Measurements from ENCODE around the gene RNF19B. TPM values are rescaled to one million over a fixed set of nuclear protein-coding genes. Genes with fewer than 3 reads are reported as not detected.

The RNF19B gene
- total RNA-seq, 2 experiments from 2014 or later, result 14.0 to 15.8 TPM

GRCh38 chr1:32991386-32991785 is 26.8 kb upstream of the RNF19B start:
- POLR2A ChIA-PET, result interaction anchor here (2.4 kb wide), 1 partner anchor 10 kb away, joined by 12 read pairs; no protein-coding TSS in a partner anchor
- Mint-ChIP-seq H3K9me3 (ENCODE audit: insufficient read depth) (no peaks in the 10 kb centered on the region), H3K27me3 (ENCODE audit: low read depth) (no peaks in the 10 kb centered on the region), H3K4me1 (ENCODE audit: low read depth) (peaks cover 54% of the 10 kb centered on the region), H3K27ac (peak overlapping the region; percentile 70), H3K4me3 (no peak overlapping the region), H3K36me3 (ENCODE audit: low read depth) (peaks cover 2% of the 10 kb centered on the region)
- DNase-seq, result no peak
- ATAC-seq, result no peak
- CTCF ChIA-PET, result interaction anchor here (0.5 kb wide), 1 partner anchor 29 kb away, joined by 3 read pairs; no protein-coding TSS in a partner anchor

- peaks cover 2% of the 10 kb centered on the region for H3K36me3 Mint-ChIP-seq (ENCODE audit: low read depth)
- no peak overlapping the region for H3K4me3 Mint-ChIP-seq
- H3K27me3 Mint-ChIP-seq (ENCODE audit: low read depth), result no peaks in the 10 kb centered on the region
- peaks cover 57% of the 10 kb centered on the region for H3K4me1 Mint-ChIP-seq (ENCODE audit: low read depth)
- ATAC-seq (no peak), DNase-seq (no peak)
- ChIA-PET CTCF (interaction anchor here (0.5 kb wide), 1 partner anchor 29 kb away, joined by 3 read pairs; no protein-coding TSS in a partner anchor), POLR2A (interaction anchor here (2.4 kb wide), 1 partner anchor 10 kb away, joined by 12 read pairs; no protein-coding TSS in a partner anchor)
- no peaks in the 10 kb centered on the region for H3K9me3 Mint-ChIP-seq (ENCODE audit: insufficient read depth)
- no peak overlapping the region for H3K27ac Mint-ChIP-seq
Measured at GRCh38 chr1:32990887-32991286, 26.3 kb upstream of the RNF19B start.

GRCh38 chr1:32989160-32990050 is 24.8 kb upstream of the RNF19B start:
- ChIA-PET POLR2A (interaction anchor here (0.8 to 0.9 kb wide), 2 partner anchors 9 to 25 kb away, joined by 3 to 5 read pairs; no protein-coding TSS in a partner anchor), CTCF (interaction anchor here (1.0 to 1.7 kb wide), 2 partner anchors 25 to 55 kb away, joined by 3 read pairs; partner anchors contain the start of gene RNF19B)
- peak overlapping the region; percentile 5 for H3K4me3 Mint-ChIP-seq
- H3K36me3 Mint-ChIP-seq (ENCODE audit: low read depth), result peaks cover 2% of the 10 kb centered on the region
- peak; percentile 50 for ATAC-seq
- H3K4me1 Mint-ChIP-seq (ENCODE audit: low read depth), result peaks cover 71% of the 10 kb centered on the region
- peak overlapping the region; percentile 27 for H3K27ac Mint-ChIP-seq
- no peaks in the 10 kb centered on the region for H3K27me3 Mint-ChIP-seq (ENCODE audit: low read depth)
- peak; percentile 63 for DNase-seq
- H3K9me3 Mint-ChIP-seq (ENCODE audit: insufficient read depth), result no peaks in the 10 kb centered on the region

- H3K36me3 Mint-ChIP-seq (ENCODE audit: low read depth), result peaks cover 2% of the 10 kb centered on the region
- H3K4me3 Mint-ChIP-seq, result peak overlapping the region; percentile 5
- ChIA-PET CTCF (interaction anchor here (1.0 to 1.7 kb wide), 2 partner anchors 24 to 55 kb away, joined by 3 read pairs; partner anchors contain the start of gene RNF19B), POLR2A (interaction anchor here (0.8 to 0.9 kb wide), 2 partner anchors 8 to 24 kb away, joined by 3 to 5 read pairs; no protein-coding TSS in a partner anchor)
- H3K9me3 Mint-ChIP-seq (ENCODE audit: insufficient read depth), result no peaks in the 10 kb centered on the region
- ATAC-seq, result no peak
- H3K27me3 Mint-ChIP-seq (ENCODE audit: low read depth), result no peaks in the 10 kb centered on the region
- H3K4me1 Mint-ChIP-seq (ENCODE audit: low read depth), result peaks cover 78% of the 10 kb centered on the region
- no peak for DNase-seq
- peak overlapping the region; percentile 27 for H3K27ac Mint-ChIP-seq
Measured at GRCh38 chr1:32988665-32989064, 24.1 kb upstream of the RNF19B start.

GRCh38 chr1:32985226-32985625 is 20.6 kb upstream of the RNF19B start:
- DNase-seq (no peak), ATAC-seq (no peak)
- Mint-ChIP-seq H3K36me3 (ENCODE audit: low read depth) (no peaks in the 10 kb centered on the region), H3K27me3 (ENCODE audit: low read depth) (no peaks in the 10 kb centered on the region), H3K27ac (no peak overlapping the region), H3K9me3 (ENCODE audit: insufficient read depth) (no peaks in the 10 kb centered on the region), H3K4me3 (no peak overlapping the region), H3K4me1 (ENCODE audit: low read depth) (peaks cover 77% of the 10 kb centered on the region)
- CTCF ChIA-PET, result interaction anchor here (1.0 to 1.7 kb wide), 5 partner anchors 9 to 98 kb away, joined by 3 to 4 read pairs (median 3); no protein-coding TSS in a partner anchor
- POLR2A ChIA-PET, result no interaction called here

GRCh38 chr1:32984455-32985171 is 20.0 kb upstream of the RNF19B start:
- H3K9me3 Mint-ChIP-seq (ENCODE audit: insufficient read depth), result no peaks in the 10 kb centered on the region

GRCh38 chr1:32984090-32984454 is 19.5 kb upstream of the RNF19B start:
- Mint-ChIP-seq H3K9me3 (ENCODE audit: insufficient read depth) (no peaks in the 10 kb centered on the region), H3K4me3 (no peak overlapping the region), H3K27me3 (ENCODE audit: low read depth) (no peaks in the 10 kb centered on the region), H3K36me3 (ENCODE audit: low read depth) (no peaks in the 10 kb centered on the region), H3K4me1 (ENCODE audit: low read depth) (peaks cover 72% of the 10 kb centered on the region), H3K27ac (peak overlapping the region; percentile 60)
- DNase-seq, result no peak
- no peak for ATAC-seq
- ChIA-PET CTCF (interaction anchor here (1.3 to 1.7 kb wide), 5 partner anchors 10 to 97 kb away, joined by 3 to 4 read pairs (median 4); no protein-coding TSS in a partner anchor), POLR2A (interaction anchor here (1.0 kb wide), 1 partner anchor 17 kb away, joined by 3 read pairs; no protein-coding TSS in a partner anchor)

More at GRCh38 chr1:32984455-32985171, 20.0 kb upstream of the RNF19B start:
- DNase-seq (peak; percentile 55), ATAC-seq (peak; percentile 65)
- peaks cover 76% of the 10 kb centered on the region for H3K4me1 Mint-ChIP-seq (ENCODE audit: low read depth)
- ChIA-PET CTCF (interaction anchor here (1.3 to 1.7 kb wide), 5 partner anchors 9 to 98 kb away, joined by 3 to 4 read pairs (median 4); no protein-coding TSS in a partner anchor), POLR2A (interaction anchor here (1.0 kb wide), 1 partner anchor 17 kb away, joined by 3 read pairs; no protein-coding TSS in a partner anchor)
- no peaks in the 10 kb centered on the region for H3K36me3 Mint-ChIP-seq (ENCODE audit: low read depth)
- no peak overlapping the region for H3K4me3 Mint-ChIP-seq
- peak overlapping the region; percentile 60 for H3K27ac Mint-ChIP-seq
- H3K27me3 Mint-ChIP-seq (ENCODE audit: low read depth), result no peaks in the 10 kb centered on the region

GRCh38 chr1:32983020-32983419 is 18.4 kb upstream of the RNF19B start:
- ChIA-PET CTCF (no interaction called here), POLR2A (no interaction called here)
- ATAC-seq (no peak), DNase-seq (no peak)
- H3K4me1 Mint-ChIP-seq (ENCODE audit: low read depth), result peaks cover 62% of the 10 kb centered on the region
- H3K27ac Mint-ChIP-seq, result no peak overlapping the region
- H3K4me3 Mint-ChIP-seq, result no peak overlapping the region
- no peaks in the 10 kb centered on the region for H3K9me3 Mint-ChIP-seq (ENCODE audit: insufficient read depth)
- H3K27me3 Mint-ChIP-seq (ENCODE audit: low read depth), result no peaks in the 10 kb centered on the region
- no peaks in the 10 kb centered on the region for H3K36me3 Mint-ChIP-seq (ENCODE audit: low read depth)

- CTCF ChIA-PET, result interaction anchor here (0.6 to 2.4 kb wide), 13 partner anchors 10 to 146 kb away, joined by 3 to 16 read pairs (median 3); no protein-coding TSS in a partner anchor
- H3K27ac Mint-ChIP-seq, result peak overlapping the region; percentile 82
Measured at GRCh38 chr1:32981003-32981901, 16.6 kb upstream of the RNF19B start.

GRCh38 chr1:32980080-32980479 is 15.5 kb upstream of the RNF19B start:
- Mint-ChIP-seq H3K4me1 (ENCODE audit: low read depth) (peaks cover 50% of the 10 kb centered on the region), H3K4me3 (no peak overlapping the region), H3K27me3 (ENCODE audit: low read depth) (peaks cover 4% of the 10 kb centered on the region), H3K36me3 (ENCODE audit: low read depth) (no peaks in the 10 kb centered on the region), H3K9me3 (ENCODE audit: insufficient read depth) (no peaks in the 10 kb centered on the region), H3K27ac (no peak overlapping the region)
- no peak for DNase-seq
- ChIA-PET POLR2A (interaction anchor here (0.6 to 1.8 kb wide), 7 partner anchors 9 to 55 kb away, joined by 3 to 17 read pairs (median 8); partner anchors contain the start of gene RNF19B), CTCF (interaction anchor here (0.6 to 2.4 kb wide), 9 partner anchors 9 to 147 kb away, joined by 3 to 16 read pairs (median 3); no protein-coding TSS in a partner anchor)
- ATAC-seq, result no peak

More at GRCh38 chr1:32981003-32981901, 16.6 kb upstream of the RNF19B start:
- H3K4me1 Mint-ChIP-seq (ENCODE audit: low read depth), result peaks cover 61% of the 10 kb centered on the region
- DNase-seq (peak; percentile 75), ATAC-seq (peak; percentile 94)
- POLR2A ChIA-PET, result interaction anchor here (0.6 to 1.8 kb wide), 15 partner anchors 8 to 645 kb away, joined by 3 to 17 read pairs (median 4); partner anchors contain the start of genes MARCKSL1, RNF19B, S100PBP and YARS1
- peak overlapping the region; percentile 59 for H3K4me3 Mint-ChIP-seq
- H3K9me3 Mint-ChIP-seq (ENCODE audit: insufficient read depth), result no peaks in the 10 kb centered on the region
- H3K27me3 Mint-ChIP-seq (ENCODE audit: low read depth), result no peaks in the 10 kb centered on the region
- no peaks in the 10 kb centered on the region for H3K36me3 Mint-ChIP-seq (ENCODE audit: low read depth)
